Vagina (tissue), 2 donors: Measurements from ENCODE around the gene GBP3. TPM values are rescaled to one million over a fixed set of nuclear protein-coding genes. Genes with fewer than 3 reads are reported as not detected.
"Not testable (repeated sequence)": the region's sequence is repeated elsewhere in the genome, so short reads cannot be mapped to it uniquely, and the experiment has no call there.

ENCODE experiments used
- DNase-seq, 2 donors: peaks; one replicate each; pipeline ENCODE4 v3.0.0-alpha.2; 2017; ENCODE audit errors: extremely low spot score in 2 of 2
- H3K27ac ChIP-seq: fragments of 200-600 bp; sonication (generic); one replicate; pipeline ENCODE4 v1.5.1; 2019
- H3K27me3 ChIP-seq: fragments of 200-600 bp; sonication (generic); one replicate; pipeline ENCODE4 v1.5.1; 2019
- H3K36me3 ChIP-seq, 2 donors: fragments of 200-600 bp; sonication (generic); one replicate each; pipeline ENCODE4 v1.5.1; 2017 to 2019
- H3K4me1 ChIP-seq: fragments of 200-600 bp; sonication (generic); one replicate; pipeline ENCODE4 v1.5.1; 2019
- H3K4me3 ChIP-seq, 2 donors: fragments of 200-600 bp; sonication (generic); 1 replicate in 1 of 2; 2 replicates in 1 of 2; pipeline ENCODE4 v1.5.1; 2016 to 2019
- H3K9me3 ChIP-seq: fragments of 200-600 bp; sonication (generic); one replicate; pipeline ENCODE4 v1.5.1; 2019
- CTCF ChIP-seq, 3 experiments: fragments of 450-650 bp in 2 of 3; fragments of 200-600 bp in 1 of 3; sonication (generic) in 1 of 3; IDR thresholded peaks; one replicate each; pipeline ENCODE4 v1.5.1; 2017 to 2019; ENCODE audit warnings: antibody characterized with exemption in 3 of 3, mild to moderate bottlenecking in 2 of 3, moderate library complexity in 2 of 3
- POLR2A ChIP-seq, 2 donors: fragments of 450-650 bp; IDR thresholded peaks; one replicate each; pipeline ENCODE4 v1.6.1; 2017; ENCODE audit warnings: antibody characterized with exemption in 2 of 2, mild to moderate bottlenecking in 2 of 2, moderate library complexity in 2 of 2
- POLR2AphosphoS5 ChIP-seq, 2 donors: sonication (generic); formaldehyde crosslinking; IDR thresholded peaks; one replicate each; pipeline ENCODE4 v1.9.0; 2017; ENCODE audit warnings: antibody characterized with exemption in 2 of 2, mild to moderate bottlenecking in 2 of 2, low read depth in 1 of 2; ENCODE audit not compliant: insufficient read depth in 1 of 2
- intact Hi-C: fragments of 100-400 bp; cut with DNase I; formaldehyde crosslinking; loops from one replicate; pipeline ENCODE4 v1.15.1; 2023
- total RNA-seq: library from RNA; depleted of rRNA; stranded (reverse); fragments of >200 nt; gene quantifications from one replicate; pipeline ENCODE4 v1.2.3, GENCODE V29; 2016

The GBP3 gene
- total RNA-seq, 1 donor from 2014 or later = 6.9 TPM

- H3K4me1 ChIP-seq = peaks cover 45% of the 10 kb centered on the region
- no peaks in the 10 kb centered on the region for H3K27me3 ChIP-seq
- peaks cover 0 to 20% of the 10 kb centered on the region in 2 donors for H3K36me3 ChIP-seq
- H3K9me3 ChIP-seq = no peaks in the 10 kb centered on the region
- intact Hi-C loops = no loop called here
- no peak for DNase-seq
- no peak overlapping the region for H3K4me3 ChIP-seq
- peak overlapping the region; percentile 68 for H3K27ac ChIP-seq
- TF ChIP-seq CTCF (IDR thresholded peaks at IDR 0.05) = peak in 2 of 3 experiments; percentile 27 to 50
- no peak for TF ChIP-seq POLR2A (IDR thresholded peaks at IDR 0.05)
Observed at GRCh38 chr1:88983791-88984559, 38.7 kb downstream of the GBP3 start.

GRCh38 chr1:88982055-88982454 is 40.6 kb downstream of the GBP3 start:
- intact Hi-C loops = no loop called here
- TF ChIP-seq POLR2AphosphoS5 (IDR thresholded peaks at IDR 0.05; ENCODE audit: insufficient read depth in 1 of 2, low read depth in 1 of 2) (no peak), POLR2A (IDR thresholded peaks at IDR 0.05) (no peak), CTCF (IDR thresholded peaks at IDR 0.05) (no peak)
- peaks cover 45% of the 10 kb centered on the region for H3K4me1 ChIP-seq
- peaks cover 0 to 14% of the 10 kb centered on the region in 2 donors for H3K36me3 ChIP-seq
- no peaks in the 10 kb centered on the region for H3K9me3 ChIP-seq
- no peaks in the 10 kb centered on the region for H3K27me3 ChIP-seq
- no peak overlapping the region for H3K27ac ChIP-seq
- no peak for DNase-seq
- H3K4me3 ChIP-seq = no peak overlapping the region

- Histone ChIP-seq H3K4me1 (peaks cover 45% of the 10 kb centered on the region), H3K36me3 (peaks cover 0 to 10% of the 10 kb centered on the region in 2 donors)
- H3K9me3 ChIP-seq, H3K27me3 ChIP-seq, H3K4me3 ChIP-seq, H3K27ac ChIP-seq, intact Hi-C loops, DNase-seq: not testable (repeated sequence)
Observed at GRCh38 chr1:88981506-88981905, 41.2 kb downstream of the GBP3 start.

- H3K27ac ChIP-seq = no peak overlapping the region
- H3K4me1 ChIP-seq = peaks cover 40% of the 10 kb centered on the region
- DNase-seq = no peak
Observed at GRCh38 chr1:88980870-88981269, 41.8 kb downstream of the GBP3 start.

GRCh38 chr1:88979749-88980116 is 42.9 kb downstream of the GBP3 start:
- H3K27ac ChIP-seq = no peak overlapping the region
- H3K9me3 ChIP-seq = no peaks in the 10 kb centered on the region
- no peak overlapping the region for H3K4me3 ChIP-seq
- H3K4me1 ChIP-seq = peaks cover 29% of the 10 kb centered on the region
- no peak for DNase-seq
- no peaks in the 10 kb centered on the region for H3K27me3 ChIP-seq
- intact Hi-C loops = no loop called here
- peaks cover 0 to 10% of the 10 kb centered on the region in 2 donors for H3K36me3 ChIP-seq
- TF ChIP-seq CTCF (IDR thresholded peaks at IDR 0.05) (no peak), POLR2A (IDR thresholded peaks at IDR 0.05) (no peak), POLR2AphosphoS5 (IDR thresholded peaks at IDR 0.05; ENCODE audit: insufficient read depth in 1 of 2, low read depth in 1 of 2) (no peak)

More at GRCh38 chr1:88980870-88981269, 41.8 kb downstream of the GBP3 start:
- no peaks in the 10 kb centered on the region for H3K9me3 ChIP-seq
- intact Hi-C loops = no loop called here
- no peak for TF ChIP-seq CTCF (IDR thresholded peaks at IDR 0.05)
- no peak for TF ChIP-seq POLR2AphosphoS5 (IDR thresholded peaks at IDR 0.05; ENCODE audit: insufficient read depth in 1 of 2, low read depth in 1 of 2)
- no peak for TF ChIP-seq POLR2A (IDR thresholded peaks at IDR 0.05)
- peaks cover 0 to 10% of the 10 kb centered on the region in 2 donors for H3K36me3 ChIP-seq
- no peaks in the 10 kb centered on the region for H3K27me3 ChIP-seq
- no peak overlapping the region for H3K4me3 ChIP-seq
